Left lobe of liver (tissue), 2 donors: Measurements from ENCODE around the gene COL6A3. TPM values are rescaled to one million over a fixed set of nuclear protein-coding genes. Genes with fewer than 3 reads are reported as not detected.
"Not testable (repeated sequence)": the region's sequence is repeated elsewhere in the genome, so short reads cannot be mapped to it uniquely, and the experiment has no call there.

ENCODE experiments used
- ATAC-seq: fragments of 200-7000 bp; cut with Tn5 transposase; one replicate; pipeline ENCODE4 v1.9.1; 2020; ENCODE audit warnings: mild to moderate bottlenecking, moderate library complexity
- DNase-seq: peaks from one replicate; pipeline ENCODE4 v3.0.0-alpha.2; 2020; ENCODE audit warnings: low spot score
- total RNA-seq: library from RNA; stranded (reverse); gene quantifications from one replicate; pipeline ENCODE4 v1.2.1, GENCODE V29; 2021
- donor health status: DM: no; HTN: no; CAD: no; lungs with moderate emphysema.
- donor health status: DM: no; HTN: yes; CAD: no.

COL6A3 gene
- total RNA-seq, 1 donor from 2014 or later: 6.2 TPM

DNA sequence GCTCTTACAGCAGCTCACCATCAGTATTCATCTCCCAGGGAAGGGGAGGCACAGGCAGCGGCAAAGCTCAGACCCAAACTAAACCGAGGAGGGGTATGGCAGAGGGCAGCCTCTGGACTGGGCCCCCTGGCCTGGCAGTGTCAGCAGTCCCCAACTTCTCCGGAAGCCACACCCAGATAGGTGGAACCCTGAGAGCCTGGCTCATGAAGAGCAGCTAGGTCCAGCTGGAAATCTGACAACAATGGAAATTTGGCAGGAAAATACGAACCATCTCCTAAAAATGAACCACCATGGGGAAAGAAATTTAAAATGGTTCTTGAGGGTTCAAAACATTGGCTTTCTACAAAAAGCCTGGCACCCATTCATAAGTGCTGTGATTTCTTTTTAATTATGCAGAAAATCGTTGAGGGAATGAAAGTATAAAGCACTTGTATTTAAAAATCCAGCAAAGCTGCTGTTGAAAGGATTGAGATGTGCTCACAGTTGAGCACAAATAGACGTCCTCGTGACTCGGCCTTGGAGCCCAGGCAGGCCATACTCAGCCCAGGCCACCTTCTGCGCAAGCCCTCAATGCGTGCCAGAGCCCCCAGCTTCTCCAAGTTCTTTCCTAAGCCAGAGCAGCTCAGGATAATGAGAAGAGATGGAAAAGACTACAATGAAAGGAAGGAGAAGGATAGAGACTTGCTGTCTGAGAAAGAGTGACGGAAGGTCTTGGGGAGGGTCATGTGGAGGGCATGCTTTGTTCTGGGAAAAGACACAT is 93.0 kb downstream of the COL6A3 start:
- DNase-seq (no peak), ATAC-seq (no peak)

DNA sequence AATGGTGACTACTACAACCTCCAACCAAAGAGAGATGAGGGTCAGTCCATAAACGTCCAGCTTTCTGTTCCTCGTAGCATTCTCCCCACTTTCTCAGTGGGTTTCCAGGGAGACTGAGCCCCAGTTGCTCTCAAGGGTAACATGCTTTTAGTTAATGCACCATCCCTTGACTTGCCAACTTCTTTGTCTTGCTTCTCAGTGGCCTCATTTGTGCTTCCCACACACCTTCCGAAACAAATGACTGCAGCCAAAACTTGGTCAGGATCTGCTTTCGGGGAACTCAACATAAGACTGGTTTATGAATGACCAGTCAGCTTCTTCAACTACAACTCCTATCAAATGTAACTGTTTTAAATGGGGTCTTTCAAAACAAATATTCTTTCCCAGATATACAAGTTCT is 94.1 kb downstream of the COL6A3 start:
- ATAC-seq (no peak), DNase-seq (no peak)

DNA sequence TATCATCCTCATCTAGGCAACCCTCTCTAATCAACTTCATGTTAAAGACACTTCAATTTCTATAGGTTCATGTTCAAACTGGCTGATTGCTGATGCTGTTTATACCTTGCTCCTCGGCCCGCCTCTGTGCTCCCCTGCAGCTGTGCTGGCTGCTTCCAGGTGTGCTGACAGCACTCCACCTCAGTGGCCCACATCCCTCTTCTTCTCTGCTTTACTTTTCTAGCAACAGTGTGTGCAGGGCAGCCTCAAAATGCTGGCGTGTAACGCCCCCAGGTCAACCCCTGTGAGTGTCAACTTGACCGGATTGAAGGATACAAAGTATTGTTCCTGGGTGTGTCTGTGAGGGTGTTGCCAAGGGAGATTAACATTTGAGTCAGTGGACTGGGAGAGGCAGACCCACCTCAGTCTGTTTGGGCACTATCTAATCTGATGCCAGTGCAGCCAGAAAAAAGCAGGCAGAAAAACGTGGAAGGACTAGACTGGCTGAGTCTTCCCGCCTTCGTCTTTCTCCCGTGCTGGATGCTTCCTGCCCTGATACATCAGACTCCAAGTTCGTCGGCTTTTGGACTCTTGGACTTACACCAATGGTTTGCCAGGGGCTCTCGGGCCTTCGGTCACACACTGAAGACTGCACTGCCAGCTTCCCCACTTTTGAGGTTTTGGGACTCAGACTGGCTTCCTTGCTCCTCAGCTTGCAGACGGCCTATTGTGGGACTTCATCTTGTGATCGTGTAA is 94.7 kb downstream of the COL6A3 start:
- DNase-seq: no peak
- no peak for ATAC-seq

DNA sequence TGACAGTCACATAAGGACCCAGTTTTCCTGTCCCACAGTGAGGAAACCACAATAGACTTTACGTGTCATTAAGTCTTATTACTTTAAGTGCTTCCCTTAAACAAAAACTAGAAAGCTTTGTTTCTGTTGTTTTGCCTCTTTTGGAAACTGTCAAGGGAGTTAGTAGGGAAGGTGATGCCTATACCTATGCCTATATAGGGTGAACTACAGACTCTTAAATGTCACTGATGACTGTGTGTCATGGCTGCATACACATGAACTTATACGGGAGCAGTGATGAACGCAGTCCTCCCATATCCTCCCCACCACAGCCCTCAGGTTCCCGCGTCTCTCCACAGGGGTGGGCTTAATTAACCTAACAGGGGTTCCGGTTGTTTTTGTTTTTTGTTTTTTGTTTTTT is 97.6 kb downstream of the COL6A3 start:
- ATAC-seq (no peak), DNase-seq (no peak)

DNA sequence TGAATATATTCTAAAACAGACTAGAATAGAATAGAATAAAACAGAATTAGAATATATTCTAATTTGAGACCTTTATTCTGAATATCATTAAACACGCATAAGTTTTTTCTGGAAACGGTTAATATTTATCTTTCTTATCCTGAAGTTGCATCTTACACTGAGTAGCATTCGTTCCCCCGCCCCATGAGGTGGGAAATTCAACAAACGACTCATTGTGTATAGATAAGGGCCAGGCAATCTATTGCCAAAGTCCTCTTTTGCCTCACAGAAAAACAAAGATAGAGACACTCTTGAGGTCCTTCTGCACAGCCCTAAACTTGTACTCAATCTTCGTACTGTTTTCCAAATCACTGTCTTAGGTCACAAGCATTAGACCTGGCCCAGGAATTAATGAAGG is 98.1 kb downstream of the COL6A3 start:
- no peak for ATAC-seq
- no peak for DNase-seq

DNA sequence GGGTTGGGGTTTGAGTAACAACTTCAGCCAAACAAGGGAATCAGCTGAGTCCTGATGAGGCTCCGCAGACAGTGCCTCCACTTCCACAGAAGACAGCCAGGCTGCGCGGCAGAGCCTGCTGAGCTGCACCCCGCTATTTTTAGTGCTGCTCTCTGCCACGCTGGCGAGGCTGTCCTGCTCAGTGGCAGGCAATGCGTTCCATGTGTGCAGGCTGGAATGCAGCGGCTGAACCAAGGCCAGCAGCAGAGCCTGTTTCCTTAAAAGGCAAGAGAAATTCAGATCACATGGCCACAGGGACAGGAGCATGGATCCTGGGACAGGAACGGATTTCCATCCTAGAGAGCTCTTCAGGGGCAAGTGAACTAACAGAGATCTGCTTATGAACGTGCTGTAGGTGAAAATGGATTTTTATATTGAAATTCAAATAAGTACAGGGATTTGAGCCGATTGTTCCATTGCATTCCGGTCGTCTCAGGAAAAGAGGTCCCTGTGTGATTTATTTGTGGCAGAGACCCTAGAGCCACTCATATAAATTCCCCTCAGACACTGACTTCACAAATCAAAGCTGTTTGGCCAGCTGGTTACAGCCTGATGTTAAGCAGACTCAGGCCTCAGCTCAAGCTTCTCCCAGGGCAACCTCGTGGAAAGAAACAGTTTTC is 98.7 kb downstream of the COL6A3 start:
- ATAC-seq (peak; percentile 74), DNase-seq (peak; percentile 54)

DNA sequence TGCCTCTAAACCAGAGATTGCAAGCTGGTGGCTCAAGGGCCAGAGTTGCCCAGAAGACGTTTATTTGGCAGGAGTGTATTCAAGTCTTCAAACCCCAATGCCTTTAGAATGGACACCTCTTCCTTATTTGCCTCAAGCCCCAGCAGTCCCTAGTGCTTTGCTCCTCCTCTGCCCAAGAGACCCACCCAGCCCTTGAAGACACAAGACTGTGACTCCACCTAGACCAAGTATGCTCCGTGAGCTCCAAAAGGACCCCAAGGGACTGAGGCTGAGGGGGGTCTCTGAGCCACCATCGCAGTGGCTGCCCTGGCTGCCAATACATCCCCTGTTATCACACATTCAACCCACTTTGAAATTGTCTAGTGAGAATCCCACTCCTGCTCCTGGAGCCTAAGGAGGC is 99.3 kb downstream of the COL6A3 start:
- ATAC-seq: no peak
- no peak for DNase-seq

DNA sequence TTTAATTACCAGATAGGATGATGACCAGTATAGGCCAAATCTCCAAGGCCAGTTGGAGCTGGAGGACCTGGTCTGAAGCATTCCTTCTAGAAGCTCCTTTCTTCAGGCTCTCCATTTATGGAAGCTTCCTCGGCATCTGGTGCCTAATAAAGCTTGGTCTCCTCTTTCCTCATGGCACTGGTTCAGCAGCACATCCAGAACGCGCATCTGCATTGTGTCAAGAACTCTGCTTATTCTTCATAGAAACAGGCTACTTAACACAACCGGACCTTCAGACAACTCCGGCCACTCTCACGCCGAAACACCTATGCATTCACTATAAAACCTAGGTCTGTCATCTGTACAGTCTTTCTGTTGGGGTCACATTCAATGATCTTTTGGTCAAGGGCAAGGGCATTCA is 99.8 kb downstream of the COL6A3 start:
- ATAC-seq (no peak), DNase-seq (no peak)

DNA sequence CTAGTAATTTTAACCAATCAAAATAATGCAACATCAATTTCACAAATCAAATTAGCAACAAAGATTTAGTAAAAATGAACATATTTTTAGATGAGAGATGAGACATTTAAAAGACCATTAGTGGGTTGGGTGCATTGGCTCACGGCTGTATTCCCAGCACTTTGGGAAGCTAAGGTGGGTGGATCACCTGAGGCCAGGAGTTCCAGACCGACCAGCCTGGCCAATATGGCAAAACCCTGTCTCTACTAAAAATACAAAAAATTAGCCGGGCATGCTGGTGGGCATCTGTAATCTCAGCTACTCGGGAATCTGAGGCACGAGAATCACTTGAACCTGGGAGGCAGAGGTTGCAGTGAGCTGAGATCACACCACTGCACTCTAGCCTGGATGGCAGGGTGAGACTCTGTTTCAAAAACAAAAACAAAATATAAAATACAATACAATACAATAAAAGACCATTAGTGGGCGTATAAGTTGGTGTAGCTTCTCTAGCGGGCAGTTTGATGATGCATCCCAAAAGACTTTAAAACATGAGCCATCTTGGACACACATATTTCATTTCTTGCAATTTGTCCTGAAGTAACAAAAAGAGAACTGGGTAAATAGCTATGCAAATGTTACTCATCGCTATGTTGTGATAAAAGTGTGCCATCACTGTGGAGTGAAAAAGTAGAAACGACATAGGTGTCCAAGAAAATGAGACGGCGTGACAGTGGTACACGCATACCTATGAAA is 101.8 kb downstream of the COL6A3 start:
- DNase-seq (no peak), ATAC-seq (no peak)

DNA sequence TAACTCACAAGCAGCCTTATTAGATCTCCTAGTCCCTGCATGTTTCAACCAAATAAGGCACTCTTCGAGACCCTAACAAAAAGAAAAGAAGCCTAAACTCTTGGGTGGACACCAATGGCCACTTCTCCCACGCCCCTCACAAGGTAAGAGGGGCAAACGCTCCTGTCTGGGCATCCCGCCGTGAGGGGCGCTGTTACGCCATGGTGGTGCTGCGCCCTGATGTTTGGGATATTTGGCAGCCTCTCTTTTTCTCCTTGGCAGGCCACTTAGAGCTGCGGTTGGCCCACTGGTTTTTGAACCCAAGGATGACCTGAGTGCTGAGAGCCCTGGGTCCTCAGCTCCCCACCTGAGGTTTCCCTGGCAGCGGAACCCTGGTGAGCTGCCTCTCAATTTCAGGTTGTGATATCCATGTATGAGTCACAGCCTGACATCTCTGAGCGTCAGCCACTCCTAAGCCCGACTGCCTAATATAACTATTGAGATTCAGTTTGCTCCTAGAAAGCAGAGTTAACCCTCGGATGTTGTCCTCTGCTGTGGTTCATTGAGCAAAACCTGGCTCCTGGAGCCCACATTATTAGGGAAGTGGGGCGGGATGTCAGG is 103.3 kb downstream of the COL6A3 start:
- no peak for DNase-seq
- no peak for ATAC-seq

DNA sequence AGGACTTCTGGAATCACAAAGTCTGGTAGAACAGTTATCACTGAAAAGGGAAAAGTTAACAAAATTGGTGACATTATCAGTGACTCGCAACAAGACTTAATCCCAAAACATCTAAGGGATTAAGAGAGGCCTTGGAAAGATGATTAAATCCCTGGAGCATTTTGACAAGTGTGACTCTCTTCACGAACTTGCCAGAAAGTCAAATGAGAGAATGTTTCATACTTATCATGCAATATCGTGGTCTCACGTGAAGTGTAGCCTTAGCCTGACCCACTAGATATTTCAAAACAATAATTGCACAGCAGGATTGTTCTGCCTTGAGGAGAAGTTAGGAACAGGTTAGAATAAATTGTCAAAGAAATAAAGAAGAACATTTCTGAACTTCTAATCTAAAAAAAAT is 104.5 kb downstream of the COL6A3 start:
- DNase-seq (no peak), ATAC-seq (no peak)

DNA sequence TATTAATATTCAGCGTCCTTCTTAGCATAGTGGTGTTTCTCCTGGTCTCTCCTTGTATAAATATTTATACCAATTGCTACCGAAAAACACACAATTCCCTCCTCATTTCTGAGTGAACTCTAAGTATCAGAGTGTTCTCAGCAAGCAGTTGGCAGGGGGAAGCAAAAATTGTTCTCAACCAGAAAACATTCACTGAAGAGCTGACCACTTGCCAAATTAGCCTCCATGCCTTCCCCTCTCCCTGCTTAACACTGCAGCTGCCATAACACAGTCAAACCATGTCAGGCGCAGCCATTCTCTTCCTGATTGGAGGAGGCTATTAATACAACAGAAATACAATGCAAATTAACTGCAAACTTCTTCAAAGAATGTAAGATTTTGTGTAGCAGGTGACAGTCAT is 105.0 kb downstream of the COL6A3 start:
- ATAC-seq: no peak
- DNase-seq: no peak

DNA sequence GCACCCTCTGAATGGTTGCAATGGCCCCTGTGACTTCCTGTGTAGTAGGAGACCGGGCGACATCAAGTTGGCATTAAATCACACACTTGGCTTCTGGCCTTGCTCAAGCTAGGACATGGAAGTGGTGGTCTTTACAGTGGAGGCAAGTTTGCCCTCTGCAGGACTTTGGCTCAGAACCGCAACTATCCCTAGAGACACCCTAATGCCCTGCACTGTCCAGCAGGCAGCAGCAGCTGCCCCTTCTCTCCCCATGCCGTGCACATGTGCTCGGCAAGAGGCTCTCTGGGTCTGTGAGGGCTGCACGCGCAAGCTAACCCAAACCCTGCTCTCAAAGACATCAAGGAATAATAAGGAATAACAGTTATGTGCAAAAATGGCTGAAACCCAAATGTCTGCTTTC is 106.5 kb downstream of the COL6A3 start:
- no peak for DNase-seq
- no peak for ATAC-seq

DNA sequence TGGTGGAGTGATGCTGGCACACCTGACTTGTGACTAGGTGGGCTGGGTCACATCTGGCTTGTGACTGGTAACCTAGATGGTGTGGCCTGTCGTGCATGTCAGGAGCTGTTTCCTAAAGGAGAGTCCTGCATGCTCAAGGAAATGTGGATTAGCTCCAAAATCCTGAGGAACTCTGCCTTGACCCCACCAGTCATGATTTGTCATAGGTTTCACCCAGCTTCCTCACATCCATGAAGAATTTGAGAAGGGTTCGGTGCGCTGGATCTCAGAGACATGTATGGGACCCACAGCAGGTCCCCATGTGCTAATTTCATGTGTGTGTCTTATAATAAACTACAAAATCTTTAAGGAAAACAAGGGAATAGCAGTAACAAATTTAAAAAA is 107.2 kb downstream of the COL6A3 start:
- DNase-seq: no peak
- ATAC-seq: no peak

DNA sequence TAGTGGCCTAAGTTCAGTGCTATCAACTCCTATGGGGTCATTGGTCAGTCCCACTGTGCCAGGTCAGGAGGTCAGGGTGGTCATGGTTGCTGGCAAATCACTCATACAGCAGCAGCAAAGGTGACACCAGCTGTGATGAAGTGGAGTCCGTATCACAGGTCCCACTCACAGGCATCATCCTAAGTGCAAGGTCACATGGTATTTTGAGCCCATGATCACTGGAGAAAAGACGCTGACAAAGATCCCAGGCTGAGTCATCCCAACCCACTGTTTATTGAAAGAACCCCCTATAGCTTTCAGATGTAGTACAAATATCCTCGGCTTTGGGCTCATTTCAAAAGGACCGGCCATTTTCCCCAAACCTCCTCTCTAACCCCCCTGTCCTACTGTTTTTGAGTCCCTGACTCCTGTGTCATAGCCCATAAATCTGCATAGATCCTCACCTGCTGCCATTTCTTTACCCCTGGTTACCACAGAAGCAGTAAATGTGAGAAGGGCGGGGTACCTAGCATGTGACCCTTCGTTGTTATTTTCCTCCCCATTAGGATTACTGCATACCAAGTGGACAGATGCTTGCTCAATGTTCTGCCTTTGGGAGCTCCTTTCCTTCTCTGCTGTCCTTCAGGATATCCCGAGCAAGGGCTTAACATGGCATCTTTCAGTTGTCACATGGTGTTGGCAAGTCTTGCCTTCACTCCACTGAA is 107.7 kb downstream of the COL6A3 start:
- no peak for DNase-seq
- no peak for ATAC-seq

DNA sequence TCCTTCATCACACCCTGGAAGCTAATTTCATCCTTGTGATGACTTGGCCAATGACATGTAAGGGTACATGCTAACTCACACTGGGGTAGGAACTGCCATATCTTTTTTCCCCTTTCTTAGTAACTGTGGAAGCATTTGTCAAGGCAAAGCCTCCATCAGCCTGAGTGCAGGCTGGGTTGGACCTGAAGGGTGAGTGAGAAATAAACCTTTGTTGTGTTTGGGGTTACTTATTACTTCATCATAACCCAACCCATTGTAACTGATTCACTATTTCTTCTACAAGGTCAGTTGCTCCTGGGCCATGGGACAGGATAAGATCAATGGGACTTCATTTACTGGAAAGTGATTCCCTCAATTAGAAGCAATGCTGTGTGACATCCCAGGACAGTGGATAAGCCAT is 108.4 kb downstream of the COL6A3 start:
- ATAC-seq (no peak), DNase-seq (no peak)

DNA sequence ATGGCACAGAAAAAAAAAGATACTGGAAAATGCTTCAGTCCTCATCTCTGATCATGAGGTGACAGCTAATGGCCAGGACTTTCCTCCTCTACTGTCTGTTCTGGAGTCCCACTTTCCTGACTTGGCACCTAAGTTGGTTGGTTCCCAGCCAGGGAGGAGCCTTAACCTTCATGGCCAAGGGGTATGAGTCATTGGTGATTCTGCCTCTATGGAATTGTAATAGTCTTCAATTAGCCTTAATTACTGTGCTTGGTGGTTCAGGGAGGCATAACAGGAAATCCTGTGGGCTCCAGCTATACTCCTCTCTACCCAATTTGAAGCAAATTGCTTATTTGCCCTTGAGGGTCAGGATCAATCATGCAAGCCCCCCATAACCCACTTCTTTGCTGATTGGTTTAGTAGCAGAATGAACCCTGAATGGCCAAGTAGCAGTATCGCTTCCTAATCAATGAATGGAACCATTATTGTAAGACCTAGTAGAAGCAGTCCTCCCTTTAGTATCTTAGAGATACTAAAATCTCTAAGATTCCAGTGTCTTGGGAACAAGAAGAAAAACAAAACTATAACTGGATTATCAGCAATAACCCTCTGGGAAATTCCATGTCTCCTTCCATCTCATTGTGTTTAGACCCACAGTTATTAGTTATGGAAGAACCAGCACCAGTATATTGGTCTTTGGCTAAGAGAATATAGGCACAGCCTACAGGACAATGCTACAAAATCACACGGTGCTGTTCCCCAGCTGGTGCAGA is 109.0 kb downstream of the COL6A3 start:
- DNase-seq: no peak
- no peak for ATAC-seq

DNA sequence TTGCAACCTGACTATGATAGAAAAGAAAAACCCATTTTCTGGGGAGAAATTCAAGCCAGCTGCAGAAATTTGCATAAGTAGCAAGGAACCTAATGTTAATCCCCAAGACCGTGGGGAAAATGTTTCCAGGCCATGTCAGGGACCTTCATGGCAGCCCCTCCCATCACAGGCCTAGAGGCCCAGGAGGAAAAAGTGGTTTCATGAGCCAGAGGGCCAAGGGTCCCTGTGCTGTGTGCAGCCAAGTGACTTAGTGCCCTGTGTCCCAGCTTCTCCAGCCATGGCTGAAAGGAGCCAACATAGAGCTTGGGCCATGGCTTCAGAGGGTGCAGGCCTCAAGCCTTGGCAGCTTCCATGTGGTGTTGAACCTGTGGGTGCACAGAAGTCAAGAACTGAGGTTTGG is 110.7 kb downstream of the COL6A3 start:
- ATAC-seq, DNase-seq: not testable (repeated sequence)

DNA sequence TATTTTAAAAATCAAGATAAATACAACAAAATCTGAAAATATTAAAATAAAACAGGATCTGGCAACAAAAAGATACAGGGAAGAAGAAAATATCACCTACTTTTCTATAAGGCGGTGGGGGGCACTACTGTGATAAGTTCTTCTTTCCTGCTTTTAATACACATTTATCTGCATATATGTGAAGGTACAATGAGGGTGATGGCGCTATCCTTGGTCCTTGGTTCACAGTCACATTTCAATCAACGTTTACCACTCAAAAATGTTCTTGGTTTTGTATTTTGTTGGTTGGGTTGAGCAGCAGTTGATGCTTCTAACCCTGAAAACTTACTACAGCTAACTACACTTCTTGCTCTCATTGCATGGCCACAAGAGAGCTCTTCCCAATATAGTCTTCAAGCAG is 112.4 kb downstream of the COL6A3 start:
- no peak for DNase-seq
- no peak for ATAC-seq

DNA sequence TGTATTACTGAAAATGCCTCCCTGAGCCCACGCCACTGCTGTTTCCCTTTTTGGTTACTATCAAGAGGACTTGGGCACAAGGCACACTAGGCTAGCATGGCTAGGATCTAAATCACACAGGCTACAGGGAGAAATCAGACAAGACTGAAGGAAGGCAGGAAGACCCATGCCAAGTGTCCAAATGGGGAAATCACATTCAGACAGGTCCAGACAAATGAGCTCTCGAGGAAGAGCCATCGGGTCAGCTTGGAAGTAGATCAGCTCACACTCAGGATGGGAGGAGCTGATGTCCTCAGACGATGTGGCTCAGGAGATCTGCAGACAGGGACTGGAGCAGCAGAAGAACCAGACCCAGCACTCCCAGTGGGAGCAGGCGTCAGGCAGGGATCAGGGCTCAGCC is 113.2 kb downstream of the COL6A3 start:
- no peak for DNase-seq
- no peak for ATAC-seq
